Measurements from ENCODE around the gene DHPS. TPM values are rescaled to one million over a fixed set of nuclear protein-coding genes. Genes with fewer than 3 reads are reported as not detected.

The DHPS gene
- total RNA-seq, 4 donors from 2014 or later = 117 to 139 (median 128) TPM

Small RNAs within 50 kb of the gene (small RNA-seq; reads per million reads assigned to genes)
- gene SNORD41 = 57.7 to 125 (median 102) reads per million in 4 donors

Other genes starting within 250 kb of the DHPS start
- gene ZNF443, start 240.9 kb downstream of the DHPS start, total RNA-seq = 1 to 10 TPM; 1.8 to 8.1 (median 7.0) TPM
- 1 to 10 TPM; 1.1 to 4.1 (median 2.2) TPM for gene ZNF709, start 197.1 kb downstream of the DHPS start, total RNA-seq
- 10 to 100 TPM; 16.4 to 25.6 (median 19.6) TPM for gene ZNF564, start 130.4 kb downstream of the DHPS start, total RNA-seq
- gene ZNF490, start 71.1 kb downstream of the DHPS start, total RNA-seq = 10 to 100 TPM in 2 of 4 donors, 1 to 10 TPM in 2; 6.7 to 54.9 (median 10.8) TPM
- gene ZNF791, start 71.0 kb downstream of the DHPS start, total RNA-seq = 10 to 100 TPM; 17.5 to 83.0 (median 24.9) TPM
- 100 to 1,000 TPM in 1 of 4 donors, 10 to 100 TPM in 3; 52.4 to 272 (median 70.1) TPM for gene MAN2B1, start 15.1 kb downstream of the DHPS start, total RNA-seq
- gene WDR83, start 15.1 kb downstream of the DHPS start, total RNA-seq = 10 to 100 TPM in 1 of 4 donors, 1 to 10 TPM in 2, not detected in 1; 7.6 to 36.3 (median 9.4) TPM
- not detected for gene GNG14, start 6.1 kb upstream of the DHPS start, total RNA-seq
- 1 to 10 TPM; 3.2 to 8.1 (median 4.9) TPM for gene FBXW9, start 14.8 kb upstream of the DHPS start, total RNA-seq
- gene TNPO2, start 42.1 kb upstream of the DHPS start, total RNA-seq = 100 to 1,000 TPM in 1 of 4 donors, 10 to 100 TPM in 3; 39.2 to 128 (median 62.7) TPM
- 100 to 1,000 TPM; 295 to 760 (median 327) TPM for gene TRIR, start 52.8 kb upstream of the DHPS start, total RNA-seq
- gene GET3, start 55.6 kb upstream of the DHPS start, total RNA-seq = 10 to 100 TPM; 18.3 to 75.2 (median 43.6) TPM
- gene BEST2, start 69.9 kb upstream of the DHPS start, total RNA-seq = 100 to 1,000 TPM; 121 to 325 (median 141) TPM
- gene HOOK2, start 93.7 kb upstream of the DHPS start, total RNA-seq = 100 to 1,000 TPM; 138 to 387 (median 215) TPM
- gene JUNB, start 109.6 kb upstream of the DHPS start, total RNA-seq = 100 to 1,000 TPM; 386 to 857 (median 664) TPM
- gene PRDX2, start 119.9 kb upstream of the DHPS start, total RNA-seq = 100 to 1,000 TPM; 172 to 357 (median 198) TPM
- gene THSD8, start 120.2 kb upstream of the DHPS start, total RNA-seq = 1 to 10 TPM in 1 of 4 donors, not detected in 3; 1.6 TPM
- 10 to 100 TPM in 1 of 4 donors, 1 to 10 TPM in 2, not detected in 1; 2.7 to 17.5 (median 4.0) TPM for gene RNASEH2A, start 124.7 kb upstream of the DHPS start, total RNA-seq
- gene RTBDN, start 152.7 kb upstream of the DHPS start, total RNA-seq = not detected
- gene MAST1, start 156.6 kb upstream of the DHPS start, total RNA-seq = 1 to 10 TPM in 1 of 4 donors, under 1 TPM in 2, not detected in 1; 0.64 to 2.4 (median 0.82) TPM
- gene DNASE2, start 199.6 kb upstream of the DHPS start, total RNA-seq = 10 to 100 TPM; 24.6 to 34.4 (median 34.4) TPM
- gene KLF1, start 205.3 kb upstream of the DHPS start, total RNA-seq = under 1 TPM in 1 of 4 donors, not detected in 3; 0.32 TPM
- gene GCDH, start 209.3 kb upstream of the DHPS start, total RNA-seq = 10 to 100 TPM in 3 of 4 donors, 1 to 10 TPM in 1; 1.9 to 43.4 (median 33.2) TPM
- under 1 TPM in 1 of 4 donors, not detected in 3; 0.68 TPM for gene SYCE2, start 237.4 kb upstream of the DHPS start, total RNA-seq

Measured in transverse colon (tissue), 4 donors.